ENCODE measurements around the gene DTHD1.

DNA sequence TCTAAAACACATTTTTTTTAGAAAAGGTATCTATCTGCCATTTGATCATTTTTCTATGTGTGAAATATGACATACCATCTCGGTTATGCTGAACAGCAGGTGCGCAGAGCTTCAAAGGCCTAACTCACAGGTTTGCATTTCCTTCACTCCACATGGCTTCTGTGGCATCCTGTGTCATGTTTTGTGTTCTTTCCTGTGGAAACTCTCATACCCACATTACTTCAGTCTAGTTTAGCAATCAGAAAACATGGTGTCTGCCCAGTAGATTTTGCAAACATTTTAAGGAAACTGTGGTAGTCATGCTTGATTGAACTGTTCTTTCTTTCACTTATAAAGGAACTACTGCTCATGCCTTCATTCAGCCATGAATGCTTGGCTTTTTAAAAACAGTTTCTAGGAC, 25.8 kb upstream of the DTHD1 start:
- TF ChIP-seq, protein P1, sequence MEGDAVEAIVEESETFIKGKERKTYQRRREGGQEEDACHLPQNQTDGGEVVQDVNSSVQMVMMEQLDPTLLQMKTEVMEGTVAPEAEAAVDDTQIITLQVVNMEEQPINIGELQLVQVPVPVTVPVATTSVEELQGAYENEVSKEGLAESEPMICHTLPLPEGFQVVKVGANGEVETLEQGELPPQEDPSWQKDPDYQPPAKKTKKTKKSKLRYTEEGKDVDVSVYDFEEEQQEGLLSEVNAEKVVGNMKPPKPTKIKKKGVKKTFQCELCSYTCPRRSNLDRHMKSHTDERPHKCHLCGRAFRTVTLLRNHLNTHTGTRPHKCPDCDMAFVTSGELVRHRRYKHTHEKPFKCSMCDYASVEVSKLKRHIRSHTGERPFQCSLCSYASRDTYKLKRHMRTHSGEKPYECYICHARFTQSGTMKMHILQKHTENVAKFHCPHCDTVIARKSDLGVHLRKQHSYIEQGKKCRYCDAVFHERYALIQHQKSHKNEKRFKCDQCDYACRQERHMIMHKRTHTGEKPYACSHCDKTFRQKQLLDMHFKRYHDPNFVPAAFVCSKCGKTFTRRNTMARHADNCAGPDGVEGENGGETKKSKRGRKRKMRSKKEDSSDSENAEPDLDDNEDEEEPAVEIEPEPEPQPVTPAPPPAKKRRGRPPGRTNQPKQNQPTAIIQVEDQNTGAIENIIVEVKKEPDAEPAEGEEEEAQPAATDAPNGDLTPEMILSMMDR (conservative IDR thresholded peaks at IDR 0.05; ENCODE audit: low read length) = no peak
- TF ChIP-seq EZH2phosphoT487 (IDR thresholded peaks at IDR 0.05; ENCODE audit: borderline replicate concordance) = no peak

Data from Loucy (cell line).